NCI-H1930 (cell line): ENCODE measurements around the gene GRIN3B.

Experiments
- DNase-seq, 2 experiments: peaks; one replicate each; lab custom pipeline; 2025; lab: John Stamatoyannopoulos, UW

Gene GRIN3B

DNA sequence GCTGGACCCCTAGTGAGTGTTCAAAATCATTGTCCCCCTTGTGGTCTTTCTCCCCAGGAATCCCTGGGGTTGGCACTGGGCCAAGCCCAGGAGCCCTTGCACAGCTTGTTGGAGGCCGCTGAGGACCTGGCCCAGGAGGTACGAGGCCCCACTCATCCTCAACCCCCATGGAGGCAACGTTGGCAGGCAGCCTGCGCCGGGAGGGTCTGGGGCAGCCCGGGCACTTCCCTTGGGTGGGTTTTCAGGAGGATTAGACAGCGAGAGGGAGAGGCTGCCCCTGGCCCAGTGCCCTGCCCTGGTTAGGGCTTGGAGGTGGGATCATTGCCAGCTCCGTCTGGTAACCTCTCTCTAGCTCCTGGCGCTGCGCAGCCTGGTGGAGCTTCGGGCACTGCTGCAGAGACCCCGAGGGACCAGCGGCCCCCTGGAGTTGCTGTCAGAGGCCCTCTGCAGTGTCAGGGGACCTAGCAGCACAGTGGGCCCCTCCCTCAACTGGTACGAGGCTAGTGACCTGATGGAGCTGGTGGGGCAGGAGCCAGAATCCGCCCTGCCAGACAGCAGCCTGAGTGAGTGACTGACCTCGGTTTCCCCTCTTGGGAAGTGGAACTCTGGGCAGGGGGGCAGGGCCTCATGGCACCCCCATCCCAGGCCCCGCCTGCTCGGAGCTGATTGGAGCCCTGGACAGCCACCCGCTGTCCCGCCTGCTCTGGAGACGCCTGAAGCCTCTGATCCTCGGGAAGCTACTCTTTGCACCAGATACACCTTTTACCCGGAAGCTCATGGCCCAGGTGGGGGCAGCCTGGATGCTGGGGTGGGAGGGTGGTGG is 42.7 kb downstream of the GRIN3B start:
- no peak for DNase-seq

DNA sequence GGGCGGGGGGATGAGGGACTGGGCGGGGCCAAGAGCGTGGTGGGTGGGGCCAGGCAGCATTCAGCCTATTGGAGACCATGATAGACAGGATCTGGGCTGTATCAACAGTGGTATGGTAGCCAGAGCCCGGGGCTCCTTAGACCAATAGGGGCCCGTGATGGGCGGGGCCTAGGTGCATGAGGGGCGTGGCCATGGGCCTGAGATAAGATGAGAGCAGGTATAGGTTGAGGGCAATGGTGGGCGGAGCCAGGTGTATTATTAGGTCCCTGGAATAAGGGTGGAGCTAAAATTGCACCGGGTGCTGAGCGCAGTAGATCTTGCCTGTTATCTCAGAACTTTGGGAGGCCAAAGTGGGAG is 45.0 kb downstream of the GRIN3B start:
- no peak for DNase-seq

DNA sequence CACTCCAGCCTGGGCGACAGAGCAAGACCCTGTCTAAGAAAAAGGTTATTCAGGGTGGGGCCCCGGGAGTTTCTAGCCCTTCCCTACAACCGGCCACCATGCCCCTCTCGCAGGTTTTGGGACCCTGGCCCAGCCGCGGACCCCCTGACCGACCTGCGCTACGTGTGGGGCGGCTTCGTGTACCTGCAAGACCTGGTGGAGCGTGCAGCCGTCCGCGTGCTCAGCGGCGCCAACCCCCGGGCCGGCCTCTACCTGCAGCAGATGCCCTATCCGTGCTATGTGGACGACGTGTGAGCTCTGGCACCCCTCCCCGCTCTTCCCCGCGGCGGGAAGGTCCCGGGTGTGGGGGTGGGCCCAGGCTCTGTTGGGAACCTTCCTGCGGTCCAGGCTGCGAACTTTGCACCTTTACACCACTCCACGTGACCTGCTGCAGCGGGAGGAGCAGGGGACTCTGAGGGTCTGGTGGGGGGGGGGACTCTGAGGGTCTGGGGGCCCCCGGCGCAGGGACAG is 46.0 kb downstream of the GRIN3B start:
- DNase-seq, result no peak

DNA sequence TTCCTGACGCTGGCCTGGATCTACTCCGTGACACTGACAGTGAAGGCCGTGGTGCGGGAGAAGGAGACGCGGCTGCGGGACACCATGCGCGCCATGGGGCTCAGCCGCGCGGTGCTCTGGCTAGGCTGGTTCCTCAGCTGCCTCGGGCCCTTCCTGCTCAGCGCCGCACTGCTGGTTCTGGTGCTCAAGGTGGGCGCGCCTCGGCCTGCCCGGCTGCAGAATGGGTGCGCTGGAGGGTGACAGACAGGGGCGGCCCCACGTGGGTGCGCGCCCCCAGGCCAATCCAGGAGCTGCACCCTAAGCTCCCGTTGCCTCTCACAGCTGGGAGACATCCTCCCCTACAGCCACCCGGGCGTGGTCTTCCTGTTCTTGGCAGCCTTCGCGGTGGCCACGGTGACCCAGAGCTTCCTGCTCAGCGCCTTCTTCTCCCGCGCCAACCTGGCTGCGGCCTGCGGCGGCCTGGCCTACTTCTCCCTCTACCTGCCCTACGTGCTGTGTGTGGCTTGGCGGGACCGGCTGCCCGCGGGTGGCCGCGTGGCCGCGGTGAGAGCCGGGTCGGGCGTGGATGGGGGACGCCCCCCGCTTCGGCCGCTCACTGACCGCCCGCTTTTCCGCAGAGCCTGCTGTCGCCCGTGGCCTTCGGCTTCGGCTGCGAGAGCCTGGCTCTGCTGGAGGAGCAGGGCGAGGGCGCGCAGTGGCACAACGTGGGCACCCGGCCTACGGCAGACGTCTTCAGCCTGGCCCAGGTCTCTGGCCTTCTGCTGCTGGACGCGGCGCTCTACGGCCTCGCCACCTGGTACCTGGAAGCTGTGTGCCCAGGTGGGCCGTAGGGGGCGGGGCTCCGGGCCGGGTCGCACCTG is 46.8 kb downstream of the GRIN3B start:
- no peak for DNase-seq

DNA sequence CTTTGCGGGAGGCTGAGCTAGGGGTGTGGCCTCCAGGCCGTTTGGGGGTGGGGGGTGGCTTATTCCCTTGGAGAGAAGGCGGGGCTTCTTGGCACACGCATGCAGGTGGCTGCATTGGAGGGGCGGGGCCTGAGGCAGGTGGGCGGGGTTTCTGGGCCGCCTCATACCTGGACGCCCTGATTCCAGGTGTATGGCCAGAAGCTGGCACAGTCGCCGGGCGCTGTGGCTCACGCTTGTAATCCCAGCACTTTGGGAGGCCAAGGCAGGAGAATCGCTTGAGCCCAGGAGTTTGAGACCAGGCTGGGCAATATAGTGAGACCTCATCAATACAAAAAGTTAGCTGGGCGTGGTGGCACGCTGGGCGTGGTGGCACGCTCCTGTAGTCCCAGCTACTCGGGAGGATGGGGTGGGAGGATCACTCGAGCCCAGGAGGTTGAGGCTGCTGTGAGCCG is 47.5 kb downstream of the GRIN3B start:
- no peak for DNase-seq

DNA sequence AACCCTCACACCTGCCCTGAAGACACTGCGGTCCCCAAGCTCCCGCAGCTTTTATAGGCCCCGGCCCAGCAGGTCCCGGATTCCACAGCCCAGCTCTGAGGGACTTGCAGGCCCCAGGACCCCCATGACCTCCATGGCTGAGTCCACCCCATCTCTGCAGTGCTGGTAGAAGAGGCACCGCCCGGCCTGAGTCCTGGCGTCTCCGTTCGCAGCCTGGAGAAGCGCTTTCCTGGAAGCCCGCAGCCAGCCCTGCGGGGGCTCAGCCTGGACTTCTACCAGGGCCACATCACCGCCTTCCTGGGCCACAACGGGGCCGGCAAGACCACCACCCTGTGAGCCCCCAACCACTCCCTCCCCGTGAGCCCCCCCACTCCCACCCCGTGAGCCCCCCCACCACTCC is 48.9 kb downstream of the GRIN3B start:
- DNase-seq, result no peak

DNA sequence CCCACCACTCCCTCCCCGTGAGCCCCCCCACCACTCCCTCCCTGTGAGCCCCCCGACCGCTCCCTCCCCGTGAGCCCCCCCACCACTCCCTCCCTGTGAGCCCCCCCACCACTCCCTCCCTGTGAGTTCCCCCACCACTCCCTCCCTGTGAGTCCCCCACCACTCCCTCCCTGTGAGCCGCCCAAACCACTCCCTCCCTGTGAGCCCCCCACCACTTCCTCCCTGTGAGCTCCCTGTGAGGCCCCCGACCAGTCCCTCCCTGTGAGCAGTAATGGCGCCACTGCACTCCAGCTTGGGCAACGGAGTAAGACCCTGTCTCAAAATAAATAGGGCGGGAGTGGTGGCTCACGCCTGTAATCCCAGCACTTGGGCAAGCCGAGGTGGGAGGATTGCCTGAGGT is 49.6 kb downstream of the GRIN3B start:
- DNase-seq, result no peak

DNA sequence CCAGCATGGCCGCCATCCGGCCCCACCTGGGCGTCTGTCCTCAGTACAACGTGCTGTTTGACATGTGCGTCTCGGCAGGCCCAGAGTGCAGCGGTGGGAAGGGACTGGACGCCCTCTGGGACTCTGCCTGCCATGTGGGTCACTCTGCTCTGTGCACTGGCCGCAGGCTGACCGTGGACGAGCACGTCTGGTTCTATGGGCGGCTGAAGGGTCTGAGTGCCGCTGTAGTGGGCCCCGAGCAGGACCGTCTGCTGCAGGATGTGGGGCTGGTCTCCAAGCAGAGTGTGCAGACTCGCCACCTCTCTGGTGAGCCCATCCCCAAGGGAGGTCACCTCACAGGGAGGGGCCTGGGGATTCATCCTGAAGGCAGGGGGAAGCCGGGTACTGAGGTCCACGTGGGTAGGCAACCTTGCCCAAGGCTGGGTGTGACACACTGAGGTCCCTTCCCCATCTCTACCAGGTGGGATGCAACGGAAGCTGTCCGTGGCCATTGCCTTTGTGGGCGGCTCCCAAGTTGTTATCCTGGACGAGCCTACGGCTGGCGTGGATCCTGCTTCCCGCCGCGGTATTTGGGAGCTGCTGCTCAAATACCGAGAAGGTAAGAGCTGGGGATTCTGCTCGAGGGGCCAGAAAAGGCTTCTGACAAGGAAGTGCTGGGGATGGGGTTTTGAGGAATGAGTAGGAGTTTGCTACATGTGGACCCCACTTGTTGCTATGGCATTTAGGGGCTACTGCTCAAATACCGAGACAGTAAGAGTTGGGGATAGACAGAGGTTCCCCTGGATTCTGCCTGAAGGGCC is 51.0 kb downstream of the GRIN3B start:
- DNase-seq, result no peak

DNA sequence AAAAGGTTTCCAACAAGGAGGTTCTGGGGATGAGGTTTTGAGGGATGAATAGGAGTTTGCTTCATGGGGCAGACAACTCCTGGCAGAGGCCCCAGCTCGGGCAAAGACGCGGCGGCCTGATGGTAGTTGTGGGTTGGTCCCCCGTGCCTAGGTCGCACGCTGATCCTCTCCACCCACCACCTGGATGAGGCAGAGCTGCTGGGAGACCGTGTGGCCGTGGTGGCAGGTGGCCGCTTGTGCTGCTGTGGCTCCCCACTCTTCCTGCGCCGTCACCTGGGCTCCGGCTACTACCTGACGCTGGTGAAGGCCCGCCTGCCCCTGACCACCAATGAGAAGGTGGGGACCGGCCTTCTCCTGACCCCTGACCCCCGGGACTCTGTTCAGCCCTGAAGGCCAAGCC is 51.6 kb downstream of the GRIN3B start:
- no peak for DNase-seq

DNA sequence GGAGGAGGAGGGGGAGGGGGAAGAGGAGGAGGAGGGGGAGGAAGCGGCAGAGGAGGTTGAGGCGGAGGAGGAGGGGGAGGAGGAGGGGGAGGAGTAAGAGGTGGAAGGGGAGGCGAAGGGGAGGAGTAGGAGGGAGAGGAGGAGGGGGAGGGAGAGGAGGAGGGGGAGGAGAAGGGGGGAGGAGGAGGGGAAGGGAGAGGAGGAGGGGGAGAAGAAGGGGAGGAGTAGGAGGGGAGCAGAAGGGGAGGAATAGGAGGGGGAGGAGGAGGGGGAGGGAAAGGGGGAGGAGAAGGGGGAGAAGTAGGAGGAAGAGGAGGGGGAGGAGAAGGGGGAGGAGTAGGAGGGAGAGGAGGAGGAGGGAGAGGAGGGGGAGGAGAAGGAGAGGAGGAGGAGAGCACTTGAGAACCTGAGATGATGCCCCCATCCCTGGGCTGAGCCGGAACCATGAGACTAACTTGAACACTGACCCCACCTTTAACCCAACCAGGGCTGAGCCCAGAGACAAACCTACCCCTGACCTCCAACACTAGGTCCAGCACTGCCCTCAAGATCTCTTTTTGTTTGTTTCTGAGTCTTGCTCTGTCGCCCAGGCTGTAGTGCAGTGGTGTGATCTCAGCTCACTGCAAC is 52.2 kb downstream of the GRIN3B start:
- no peak for DNase-seq

DNA sequence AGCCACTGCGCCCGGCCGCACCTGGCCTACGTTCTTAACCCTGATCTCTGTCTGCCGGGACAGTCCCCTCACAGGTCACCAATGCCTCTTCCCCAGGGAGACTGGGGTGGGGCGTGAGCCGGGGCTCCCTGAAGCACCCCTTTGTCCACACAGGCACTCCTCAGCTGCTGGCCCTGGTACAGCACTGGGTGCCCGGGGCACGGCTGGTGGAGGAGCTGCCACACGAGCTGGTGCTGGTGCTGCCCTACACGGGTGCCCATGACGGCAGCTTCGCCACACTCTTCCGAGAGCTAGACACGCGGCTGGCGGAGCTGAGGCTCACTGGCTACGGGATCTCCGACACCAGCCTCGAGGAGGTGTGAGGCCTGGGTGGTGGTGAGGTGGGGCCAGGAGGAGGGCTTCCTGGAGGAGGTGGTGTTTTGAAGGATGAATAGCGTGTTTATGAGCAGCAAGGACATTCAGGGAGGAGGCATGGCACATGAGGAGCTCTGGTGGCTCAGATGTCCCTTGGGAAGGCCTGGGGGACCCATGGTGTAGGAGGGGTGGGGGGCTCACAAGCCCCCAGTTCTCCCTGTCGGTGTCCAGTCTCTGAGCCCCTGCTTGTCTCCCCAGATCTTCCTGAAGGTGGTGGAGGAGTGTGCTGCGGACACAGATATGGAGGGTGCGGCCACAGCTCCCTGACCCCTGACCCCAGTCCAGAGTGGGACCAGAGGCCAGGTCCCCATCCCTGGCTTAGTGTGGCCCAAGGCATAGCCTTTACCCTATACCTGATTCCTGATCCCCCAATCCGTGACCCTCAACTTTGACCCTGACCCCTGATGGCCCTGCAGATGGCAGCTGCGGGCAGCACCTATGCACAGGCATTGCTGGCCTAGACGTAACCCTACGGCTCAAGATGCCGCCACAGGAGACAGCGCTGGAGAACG is 53.2 kb downstream of the GRIN3B start:
- no peak for DNase-seq

DNA sequence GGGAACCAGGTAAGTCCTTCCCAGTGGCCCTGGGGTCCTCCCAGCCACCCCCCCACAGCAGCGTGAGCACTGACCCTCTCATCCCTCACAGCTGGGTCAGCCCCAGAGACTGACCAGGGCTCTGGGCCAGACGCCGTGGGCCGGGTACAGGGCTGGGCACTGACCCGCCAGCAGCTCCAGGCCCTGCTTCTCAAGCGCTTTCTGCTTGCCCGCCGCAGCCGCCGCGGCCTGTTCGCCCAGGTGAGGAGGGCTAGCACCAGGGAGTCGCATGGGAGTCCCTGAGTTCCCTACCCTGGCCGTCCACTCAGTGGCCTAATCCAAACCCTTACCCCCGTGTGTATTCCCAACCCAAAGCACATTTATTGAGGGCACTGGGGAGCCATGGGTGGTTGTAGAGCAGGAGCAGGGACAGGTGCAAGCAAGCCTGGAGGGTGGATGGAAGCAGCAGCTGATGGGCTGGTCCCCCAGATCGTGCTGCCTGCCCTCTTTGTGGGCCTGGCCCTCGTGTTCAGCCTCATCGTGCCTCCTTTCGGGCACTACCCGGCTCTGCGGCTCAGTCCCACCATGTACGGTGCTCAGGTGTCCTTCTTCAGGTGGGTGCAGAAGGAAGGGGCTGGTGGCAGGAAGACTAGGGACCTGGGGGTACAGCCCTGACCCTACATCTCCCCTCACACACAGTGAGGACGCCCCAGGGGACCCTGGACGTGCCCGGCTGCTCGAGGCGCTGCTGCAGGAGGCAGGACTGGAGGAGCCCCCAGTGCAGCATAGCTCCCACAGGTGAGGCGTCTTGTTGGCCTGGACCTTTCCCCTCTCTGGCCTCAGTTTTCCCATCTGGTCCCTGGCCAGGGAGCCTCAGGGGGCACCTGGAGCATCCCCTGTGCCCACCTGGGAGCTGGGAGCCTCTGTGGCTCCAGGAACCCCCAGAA is 54.1 kb downstream of the GRIN3B start:
- DNase-seq, result no peak

DNA sequence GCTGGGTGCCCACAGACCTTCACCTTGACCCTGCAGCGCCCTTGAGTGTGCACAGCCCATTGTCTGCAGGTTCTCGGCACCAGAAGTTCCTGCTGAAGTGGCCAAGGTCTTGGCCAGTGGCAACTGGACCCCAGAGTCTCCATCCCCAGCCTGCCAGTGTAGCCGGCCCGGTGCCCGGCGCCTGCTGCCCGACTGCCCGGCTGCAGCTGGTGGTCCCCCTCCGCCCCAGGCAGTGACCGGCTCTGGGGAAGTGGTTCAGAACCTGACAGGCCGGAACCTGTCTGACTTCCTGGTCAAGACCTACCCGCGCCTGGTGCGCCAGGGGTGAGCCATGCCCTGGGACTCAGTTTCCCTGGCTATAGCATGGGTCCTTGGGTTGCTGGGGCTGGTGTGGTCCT is 54.8 kb downstream of the GRIN3B start:
- no peak for DNase-seq

DNA sequence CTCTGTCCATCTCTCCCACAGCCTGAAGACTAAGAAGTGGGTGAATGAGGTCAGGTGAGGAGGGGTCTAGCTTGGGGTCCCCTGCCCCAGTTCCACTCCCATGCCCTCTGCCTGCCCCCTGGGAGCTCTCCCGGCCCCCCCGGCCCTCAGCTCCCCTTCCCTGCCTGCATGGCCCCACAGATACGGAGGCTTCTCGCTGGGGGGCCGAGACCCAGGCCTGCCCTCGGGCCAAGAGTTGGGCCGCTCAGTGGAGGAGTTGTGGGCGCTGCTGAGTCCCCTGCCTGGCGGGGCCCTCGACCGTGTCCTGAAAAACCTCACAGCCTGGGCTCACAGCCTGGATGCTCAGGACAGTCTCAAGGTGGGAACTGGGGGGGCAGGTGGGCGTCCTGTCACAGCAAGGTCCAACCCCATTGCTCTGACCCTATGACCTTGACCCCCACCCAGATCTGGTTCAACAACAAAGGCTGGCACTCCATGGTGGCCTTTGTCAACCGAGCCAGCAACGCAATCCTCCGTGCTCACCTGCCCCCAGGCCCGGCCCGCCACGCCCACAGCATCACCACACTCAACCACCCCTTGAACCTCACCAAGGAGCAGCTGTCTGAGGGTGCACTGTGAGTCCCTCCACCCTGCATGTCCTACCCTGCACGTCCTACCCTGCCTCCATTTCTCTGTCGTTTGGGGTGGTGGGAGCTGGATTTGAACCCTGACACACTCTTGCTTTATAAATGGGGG is 55.8 kb downstream of the GRIN3B start:
- DNase-seq, result no peak

DNA sequence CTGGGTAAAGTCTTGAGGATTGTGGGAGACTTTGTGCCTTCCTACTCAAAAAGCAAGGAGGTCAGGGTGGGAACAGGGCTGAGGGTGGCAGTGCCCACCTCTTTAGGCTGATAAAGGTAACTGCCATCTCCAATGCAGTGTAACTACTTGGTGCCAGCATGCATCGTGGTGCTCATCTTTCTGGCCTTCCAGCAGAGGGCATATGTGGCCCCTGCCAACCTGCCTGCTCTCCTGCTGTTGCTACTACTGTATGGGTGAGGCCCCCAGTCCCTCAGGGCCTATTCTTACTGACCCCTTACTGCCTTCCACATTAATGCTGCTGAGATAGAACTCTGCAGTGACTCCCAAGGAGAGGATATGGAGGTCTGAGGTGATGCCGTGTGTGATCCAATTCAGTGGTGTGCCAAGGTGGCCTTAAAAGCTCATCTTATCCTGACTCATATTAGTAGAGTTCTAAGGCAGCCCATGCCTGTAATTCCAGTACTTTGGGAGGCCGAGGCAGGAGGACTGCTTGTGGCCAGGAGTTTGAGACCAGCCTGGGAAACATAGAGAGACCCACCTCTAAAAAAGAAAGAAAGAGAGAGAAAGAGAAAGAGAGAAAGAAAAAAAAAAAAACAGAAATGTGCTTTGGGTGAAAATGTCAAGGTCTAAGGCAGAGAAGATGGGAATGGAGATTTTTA is 57.1 kb downstream of the GRIN3B start:
- DNase-seq, result peak in 1 of 2 experiments; percentile 61

DNA sequence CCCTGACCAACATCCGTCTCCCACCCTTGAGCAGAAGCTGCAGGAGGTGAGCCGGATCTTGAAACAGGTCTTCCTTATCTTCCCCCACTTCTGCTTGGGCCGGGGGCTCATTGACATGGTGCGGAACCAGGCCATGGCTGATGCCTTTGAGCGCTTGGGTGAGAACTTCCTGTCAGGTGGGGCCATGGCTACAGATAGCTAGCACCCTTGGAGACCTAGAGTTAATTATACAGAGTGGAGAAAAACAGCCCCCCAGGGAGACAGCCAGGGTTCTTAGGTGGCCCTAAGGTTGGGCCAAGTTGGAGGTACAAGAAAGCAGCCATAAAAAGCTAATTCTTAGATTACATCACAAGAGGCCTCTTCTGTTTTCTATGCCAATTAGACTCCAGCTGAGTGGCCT is 57.9 kb downstream of the GRIN3B start:
- DNase-seq, result no peak
